Endothelial cell of umbilical vein (primary cell): ENCODE results near the gene ZDHHC20. TPM values are rescaled to one million over a fixed set of nuclear protein-coding genes. Genes with fewer than 3 reads are reported as not detected.

Experiments
- BruUV-seq: library from RNA; stranded (reverse); fragments of 400-500 nt; replicated peaks from 2 replicates; lab custom pipeline; 2021; lab: Mats Ljungman, UMichigan
- CTCF ChIA-PET: fragments of 300-600, 350-600 bp; sonication (Branson Sonifier 250); formaldehyde crosslinking; loops from one replicate; lab custom pipeline; 2021; ENCODE audit warnings: antibody characterized with exemption, inconsistent platforms; lab: Charles Lee
- POLR2A ChIA-PET: fragments of 300-600, 350-600 bp; sonication (Branson Sonifier 250); formaldehyde crosslinking; loops from one replicate; lab custom pipeline; 2021; ENCODE audit warnings: antibody characterized with exemption, inconsistent platforms; lab: Charles Lee
- DNase-seq: peaks from one replicate; pipeline ENCODE4 v3.0.0-alpha.2; 2011; ENCODE audit warnings: low read depth, low spot score
- FAIRE-seq: peaks from 2 replicates; lab custom pipeline; 2011; peaks lifted over from hg19 to GRCh38; lab: Jason Lieb, UNC
- H2AFZ ChIP-seq: 2 replicates; pipeline ENCODE4 v1.6.0; 2012; ENCODE audit warnings: low read depth, low read length, control low read depth, inconsistent platforms
- H3K27ac ChIP-seq: 2 replicates; pipeline ENCODE4 v1.5.1; 2011; ENCODE audit warnings: low read depth, mild to moderate bottlenecking, control low read depth, low read length, moderate library complexity; ENCODE audit not compliant: insufficient read depth
- H3K27me3 ChIP-seq, 2 experiments: 2 replicates each; pipeline versions ENCODE4 v1.6.0 to v1.6.1; 2011; ENCODE audit warnings: low read length in 2 of 2, mixed read lengths in 1 of 2; ENCODE audit not compliant: control insufficient read depth in 2 of 2, insufficient read depth in 2 of 2
- H3K36me3 ChIP-seq, 2 experiments: 2 replicates in 1 of 2; 3 replicates in 1 of 2; pipeline ENCODE4 v1.5.1; 2011; ENCODE audit warnings: low read length in 2 of 2, mild to moderate bottlenecking in 1 of 2, moderate library complexity in 1 of 2; ENCODE audit not compliant: control insufficient read depth in 2 of 2, insufficient read depth in 2 of 2; ENCODE audit errors: extremely low read depth in 1 of 2
- H3K4me1 ChIP-seq: 3 replicates; pipeline ENCODE4 v1.5.1; 2011; ENCODE audit warnings: mild to moderate bottlenecking, low read length; ENCODE audit not compliant: control insufficient read depth, insufficient read depth; ENCODE audit errors: extremely low read depth
- H3K4me2 ChIP-seq: 2 replicates; pipeline ENCODE4 v1.6.1; 2011; ENCODE audit warnings: low read length, control low read depth, mixed read lengths; ENCODE audit not compliant: insufficient read depth
- H3K4me3 ChIP-seq, 3 experiments: fragments of 200-600 bp in 1 of 3; sonication (generic), shearing (Covaris generic) in 1 of 3; replicated peaks in 1 of 3; 2 replicates each; pipeline ENCODE4 v1.5.1; 2011 to 2016; ENCODE audit warnings: control low read depth in 3 of 3, low read length in 3 of 3, mild to moderate bottlenecking in 2 of 3, inconsistent platforms in 1 of 3, low read depth in 1 of 3, moderate library complexity in 1 of 3; ENCODE audit not compliant: insufficient read depth in 1 of 3
- H3K79me2 ChIP-seq: 2 replicates; pipeline ENCODE4 v1.6.0; 2012; ENCODE audit warnings: low read length, inconsistent platforms; ENCODE audit not compliant: control insufficient read depth, insufficient read depth
- H3K9ac ChIP-seq: replicated peaks from 2 replicates; pipeline ENCODE3; 2011; ENCODE audit warnings: low read length, control low read depth; ENCODE audit not compliant: insufficient read depth; ENCODE audit errors: extremely low read depth
- H3K9me1 ChIP-seq: replicated peaks from 3 replicates; pipeline ENCODE4 v1.6.0; 2011; ENCODE audit warnings: mild to moderate bottlenecking, low read length; ENCODE audit not compliant: control insufficient read depth, insufficient read depth; ENCODE audit errors: extremely low read depth
- H3K9me3 ChIP-seq: replicated peaks from 2 replicates; pipeline ENCODE4 v1.5.1; 2012; ENCODE audit warnings: low read length, inconsistent platforms; ENCODE audit not compliant: control insufficient read depth, insufficient read depth
- H4K20me1 ChIP-seq: replicated peaks from 2 replicates; pipeline ENCODE3; 2011; ENCODE audit warnings: mild to moderate bottlenecking, low read length; ENCODE audit not compliant: control insufficient read depth, insufficient read depth; ENCODE audit errors: extremely low read depth
- EZH2 ChIP-seq: IDR thresholded peaks from 2 replicates; pipeline ENCODE4 v1.6.1; 2012; ENCODE audit warnings: borderline replicate concordance, low read depth, mild to moderate bottlenecking, moderate library complexity, low read length, inconsistent platforms; ENCODE audit not compliant: severe bottlenecking
- FOS ChIP-seq: IDR thresholded peaks from 2 replicates; pipeline ENCODE4 v1.6.1; 2011; ENCODE audit warnings: mild to moderate bottlenecking, low read length, moderate library complexity, borderline replicate concordance; ENCODE audit not compliant: insufficient read depth
- MYC ChIP-seq: IDR thresholded peaks from one replicate; pipeline ENCODE4 v1.6.1; 2011; ENCODE audit warnings: mild to moderate bottlenecking, low read depth, low read length
- POLR2A ChIP-seq: IDR thresholded peaks from 2 replicates; pipeline ENCODE4 v1.6.1; 2012; ENCODE audit warnings: low read depth, mild to moderate bottlenecking, control low read depth, low read length
- dilution Hi-C: fragments of 300-500 bp; cut with MboI; formaldehyde crosslinking; loops from one replicate; pipeline ENCODE4 v1.15.0; 2019; ENCODE audit warnings: low sequenced_read_pairs; ENCODE audit not compliant: extremely low pct_ligation_motif_present
- intact Hi-C: fragments of 100-400 bp; cut with micrococcal nuclease; formaldehyde crosslinking; loops from one replicate; pipeline ENCODE4 v1.10.0; 2022
- polyA plus RNA-seq, 4 experiments: library from polyadenylated mRNA; depleted of rRNA in 3 of 4; stranded (reverse) in 3 of 4; unstranded in 1 of 4; fragments of >200 nt; gene quantifications; 2 replicates each; pipeline versions ENCODE4 v1.2.1 to v1.2.3, GENCODE V29; 2011 to 2012; ENCODE audit warnings: missing spikeins in 1 of 4
- small RNA-seq: library from RNA; depleted of rRNA; stranded (forward); fragments of <200 nt; gene quantifications from one replicate; pipeline ENCODE3, GENCODE V24; 2012; ENCODE audit warnings: low replicate concordance, low read depth; ENCODE audit not compliant: insufficient read depth, insufficient read length
- total RNA-seq: library from RNA; stranded (reverse); gene quantifications from 2 replicates; pipeline ENCODE4 v1.2.3, GENCODE V29; 2021
- TF ChIP-seq, protein P1 (sequence below): IDR thresholded peaks from 2 replicates; pipeline ENCODE4 v1.6.1; 2011; ENCODE audit not compliant: insufficient read depth, insufficient read length

ZDHHC20 gene
- total and polyA plus RNA-seq, 2 donors (not counting 3 experiments of a cell fraction or from before 2014, with no cell fraction given) = 22.1 to 59.4 TPM

DNA sequence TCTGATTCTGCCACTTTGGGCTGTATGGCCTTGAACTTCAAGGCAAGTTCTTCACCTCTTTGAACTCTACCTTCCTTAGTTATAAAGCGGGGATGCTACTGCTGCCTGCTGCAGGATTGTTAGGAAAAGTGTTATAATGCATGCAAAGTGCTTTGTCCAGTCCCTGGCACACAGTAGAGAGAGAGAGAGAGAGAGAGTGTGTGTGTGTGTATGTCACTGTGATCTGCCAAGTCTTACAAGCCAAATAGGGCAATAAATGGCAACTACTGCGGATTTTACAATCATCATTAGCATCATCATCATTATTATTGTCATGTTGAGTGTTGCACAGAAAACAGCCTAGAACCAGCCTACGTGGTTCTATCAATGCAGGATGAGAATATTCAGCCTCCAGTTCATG is 136.1 kb downstream of the ZDHHC20 start:
- TF ChIP-seq FOS = no peak
- no peak for TF ChIP-seq EZH2
- no peak for TF ChIP-seq MYC
- TF ChIP-seq POLR2A = no peak
- TF ChIP-seq, protein P1, sequence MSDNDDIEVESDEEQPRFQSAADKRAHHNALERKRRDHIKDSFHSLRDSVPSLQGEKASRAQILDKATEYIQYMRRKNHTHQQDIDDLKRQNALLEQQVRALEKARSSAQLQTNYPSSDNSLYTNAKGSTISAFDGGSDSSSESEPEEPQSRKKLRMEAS = no peak
- BruUV-seq = no TSS peak
- Histone ChIP-seq H3K27ac (no peak overlapping the region), H3K36me3 (no peaks in the 10 kb centered on the region), H3K9me3 (no peaks in the 10 kb centered on the region), H3K4me2 (no peak overlapping the region), H3K9ac (no peak overlapping the region), H3K27me3 (peaks cover 2% of the 10 kb centered on the region in 2 experiments), H4K20me1 (no peaks in the 10 kb centered on the region), H3K4me1 (peaks cover 7% of the 10 kb centered on the region), H3K79me2 (no peaks in the 10 kb centered on the region), H3K9me1 (no peaks in the 10 kb centered on the region), H3K4me3 (no peak overlapping the region), H2AFZ (no peak overlapping the region)
- FAIRE-seq (no peak), DNase-seq (no peak)
- ChIA-PET POLR2A (interaction anchor here (0.6 kb wide), 1 partner anchor 71 kb away, joined by 3 read pairs; no protein-coding TSS in a partner anchor), CTCF (no interaction called here)
- intact Hi-C loops = no loop called here
- dilution Hi-C loops = no loop called here

Small RNA genes within 50 kb of the gene (small RNA-seq; reads per million reads assigned to genes)
- gene RNA5SP25 = not detected

Other genes starting within 250 kb of the ZDHHC20 start
- 24.0 and 25.1 TPM in 2 replicates for gene MICU2, start 144.9 kb upstream of the ZDHHC20 start, total RNA-seq
- gene MICU2, start 144.9 kb upstream of the ZDHHC20 start, polyA plus RNA-seq = 32.3 and 36.7 TPM in 2 replicates
- not detected in 2 replicates for gene FGF9, start 211.8 kb upstream of the ZDHHC20 start, total RNA-seq
- not detected in 2 replicates for gene FGF9, start 211.8 kb upstream of the ZDHHC20 start, polyA plus RNA-seq